ENCODE data around the gene TVP23C.
A peak's percentile ranks its signal among the peaks of the same experiment; 100 is the strongest.

DNA sequence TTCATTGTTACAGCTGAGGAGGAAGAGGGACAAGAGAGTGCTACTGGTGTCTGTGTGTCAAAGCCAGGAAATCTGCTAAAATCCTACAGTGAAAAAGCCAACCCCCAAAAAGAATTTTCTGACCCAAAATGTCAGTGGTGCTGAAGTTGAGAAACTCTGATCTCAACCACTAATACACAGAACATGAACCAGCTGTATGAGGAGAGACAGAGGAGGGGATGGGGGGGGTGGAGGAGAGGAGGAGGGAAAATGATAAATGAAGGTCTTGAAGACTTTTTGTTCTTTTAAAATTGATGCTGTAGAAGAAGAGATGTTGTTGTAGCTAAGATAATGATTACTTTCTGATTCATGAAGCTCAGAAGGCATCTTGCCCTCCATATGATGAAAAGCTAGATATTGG is 68.5 kb downstream of the TVP23C start:
- peak; percentile 11 for TF ChIP-seq POLR2AphosphoS5 (IDR thresholded peaks at IDR 0.05)
- TF ChIP-seq, protein P1, sequence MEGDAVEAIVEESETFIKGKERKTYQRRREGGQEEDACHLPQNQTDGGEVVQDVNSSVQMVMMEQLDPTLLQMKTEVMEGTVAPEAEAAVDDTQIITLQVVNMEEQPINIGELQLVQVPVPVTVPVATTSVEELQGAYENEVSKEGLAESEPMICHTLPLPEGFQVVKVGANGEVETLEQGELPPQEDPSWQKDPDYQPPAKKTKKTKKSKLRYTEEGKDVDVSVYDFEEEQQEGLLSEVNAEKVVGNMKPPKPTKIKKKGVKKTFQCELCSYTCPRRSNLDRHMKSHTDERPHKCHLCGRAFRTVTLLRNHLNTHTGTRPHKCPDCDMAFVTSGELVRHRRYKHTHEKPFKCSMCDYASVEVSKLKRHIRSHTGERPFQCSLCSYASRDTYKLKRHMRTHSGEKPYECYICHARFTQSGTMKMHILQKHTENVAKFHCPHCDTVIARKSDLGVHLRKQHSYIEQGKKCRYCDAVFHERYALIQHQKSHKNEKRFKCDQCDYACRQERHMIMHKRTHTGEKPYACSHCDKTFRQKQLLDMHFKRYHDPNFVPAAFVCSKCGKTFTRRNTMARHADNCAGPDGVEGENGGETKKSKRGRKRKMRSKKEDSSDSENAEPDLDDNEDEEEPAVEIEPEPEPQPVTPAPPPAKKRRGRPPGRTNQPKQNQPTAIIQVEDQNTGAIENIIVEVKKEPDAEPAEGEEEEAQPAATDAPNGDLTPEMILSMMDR (IDR thresholded peaks at IDR 0.05), result no peak

All from gastroesophageal sphincter (tissue), 3 donors.